Astrocyte of the spinal cord (primary cell): ENCODE data around the gene GALNT10.

Experiments used
- DNase-seq: peaks from one replicate; pipeline ENCODE4 v3.0.0; 2011; ENCODE audit warnings: low read depth, low spot score
- H3K4me3 ChIP-seq: 2 replicates; pipeline ENCODE4 v1.5.1; 2011; ENCODE audit warnings: low read depth, mild to moderate bottlenecking, low read length, moderate library complexity
- in situ Hi-C: cut with HindIII; loops from 2 replicates; pipeline ENCODE4 v1.10.0; 2017; ENCODE audit warnings: low sequenced_read_pairs
- TF ChIP-seq, protein P1 (sequence below): IDR thresholded peaks from 2 replicates; pipeline ENCODE4 v1.5.1; 2012; ENCODE audit warnings: low read depth, mild to moderate bottlenecking, low read length, inconsistent platforms

GALNT10 gene

DNA sequence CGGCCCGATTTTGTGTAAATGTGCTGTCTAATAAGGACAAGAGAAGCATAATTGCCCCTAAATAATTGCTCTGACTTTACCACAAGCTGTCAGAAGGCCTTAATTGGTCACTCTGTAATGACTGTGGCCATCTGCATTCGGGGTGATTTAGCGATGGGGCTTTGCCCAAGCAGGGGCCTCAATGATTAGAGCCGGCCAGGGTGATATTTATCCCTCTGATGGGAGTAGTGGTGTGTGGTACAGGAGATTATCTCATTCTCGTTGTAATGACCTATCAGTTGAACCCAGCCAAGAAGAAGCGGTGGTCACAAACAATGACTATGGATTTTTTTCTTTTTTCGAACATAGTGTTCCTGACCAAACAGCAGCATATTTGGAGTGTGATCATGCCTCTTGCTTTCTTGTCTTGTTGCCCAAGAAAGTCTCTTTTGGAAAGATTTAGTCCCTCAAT lies 183.2 kb downstream of the GALNT10 start:
- TF ChIP-seq, protein P1, sequence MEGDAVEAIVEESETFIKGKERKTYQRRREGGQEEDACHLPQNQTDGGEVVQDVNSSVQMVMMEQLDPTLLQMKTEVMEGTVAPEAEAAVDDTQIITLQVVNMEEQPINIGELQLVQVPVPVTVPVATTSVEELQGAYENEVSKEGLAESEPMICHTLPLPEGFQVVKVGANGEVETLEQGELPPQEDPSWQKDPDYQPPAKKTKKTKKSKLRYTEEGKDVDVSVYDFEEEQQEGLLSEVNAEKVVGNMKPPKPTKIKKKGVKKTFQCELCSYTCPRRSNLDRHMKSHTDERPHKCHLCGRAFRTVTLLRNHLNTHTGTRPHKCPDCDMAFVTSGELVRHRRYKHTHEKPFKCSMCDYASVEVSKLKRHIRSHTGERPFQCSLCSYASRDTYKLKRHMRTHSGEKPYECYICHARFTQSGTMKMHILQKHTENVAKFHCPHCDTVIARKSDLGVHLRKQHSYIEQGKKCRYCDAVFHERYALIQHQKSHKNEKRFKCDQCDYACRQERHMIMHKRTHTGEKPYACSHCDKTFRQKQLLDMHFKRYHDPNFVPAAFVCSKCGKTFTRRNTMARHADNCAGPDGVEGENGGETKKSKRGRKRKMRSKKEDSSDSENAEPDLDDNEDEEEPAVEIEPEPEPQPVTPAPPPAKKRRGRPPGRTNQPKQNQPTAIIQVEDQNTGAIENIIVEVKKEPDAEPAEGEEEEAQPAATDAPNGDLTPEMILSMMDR = no peak
- no peak overlapping the region for H3K4me3 ChIP-seq
- in situ Hi-C loops = no loop called here
- DNase-seq = no peak

DNA sequence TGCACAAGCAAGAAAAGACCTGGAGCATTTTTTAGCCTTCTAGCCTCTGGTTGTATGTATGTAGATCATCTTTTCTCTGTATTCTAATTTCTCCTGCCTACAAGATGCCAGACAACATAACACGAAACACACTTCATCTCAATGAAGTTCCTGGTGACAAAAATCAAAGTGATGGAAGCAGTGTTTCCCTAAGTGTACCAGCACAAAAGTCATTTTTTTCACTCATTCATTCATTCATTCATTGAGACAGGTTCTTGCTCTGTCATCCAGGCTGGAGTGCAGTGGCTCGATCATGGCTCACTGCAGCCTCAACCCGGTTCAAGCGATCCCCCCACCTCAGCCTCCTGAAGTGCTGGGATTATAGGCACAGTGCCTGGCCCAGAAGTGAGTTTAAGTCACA lies 183.7 kb downstream of the GALNT10 start:
- in situ Hi-C loops = no loop called here
- H3K4me3 ChIP-seq = no peak overlapping the region
- TF ChIP-seq, protein P1 = no peak
- DNase-seq = no peak

DNA sequence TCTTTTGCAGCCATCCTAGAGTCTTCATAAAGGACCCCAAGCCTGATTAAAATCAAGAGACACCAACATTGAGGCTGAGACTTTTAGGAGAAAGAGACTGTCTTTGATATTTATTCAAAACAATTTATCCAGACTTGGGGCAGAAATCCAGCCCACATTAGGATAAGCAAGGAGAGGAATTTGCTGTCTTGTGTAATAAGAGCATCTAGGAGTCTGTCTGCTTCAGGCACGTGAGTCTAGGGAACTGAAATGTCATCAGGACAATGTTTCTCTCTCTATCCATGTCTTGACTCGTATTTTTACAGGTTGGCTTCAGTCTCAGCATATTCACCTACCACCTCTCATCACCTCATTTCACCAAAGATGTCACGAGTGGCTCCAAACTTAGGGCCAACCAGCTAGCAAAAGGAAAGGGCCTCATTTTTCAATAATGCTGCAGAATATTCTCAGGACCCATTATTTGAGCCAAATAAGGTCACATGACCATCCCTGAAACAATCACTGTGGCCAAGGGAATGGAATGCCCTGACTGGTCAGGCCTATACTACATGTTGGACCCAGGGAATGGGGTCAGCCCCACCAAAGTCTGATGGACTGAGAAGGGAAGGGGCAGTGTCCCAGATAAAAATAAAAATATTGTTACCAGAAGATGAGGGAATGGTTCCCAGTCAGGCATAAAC lies 184.9 kb downstream of the GALNT10 start:
- H3K4me3 ChIP-seq = no peak overlapping the region
- TF ChIP-seq, protein P1 = no peak
- no peak for DNase-seq
- in situ Hi-C loops = no loop called here

DNA sequence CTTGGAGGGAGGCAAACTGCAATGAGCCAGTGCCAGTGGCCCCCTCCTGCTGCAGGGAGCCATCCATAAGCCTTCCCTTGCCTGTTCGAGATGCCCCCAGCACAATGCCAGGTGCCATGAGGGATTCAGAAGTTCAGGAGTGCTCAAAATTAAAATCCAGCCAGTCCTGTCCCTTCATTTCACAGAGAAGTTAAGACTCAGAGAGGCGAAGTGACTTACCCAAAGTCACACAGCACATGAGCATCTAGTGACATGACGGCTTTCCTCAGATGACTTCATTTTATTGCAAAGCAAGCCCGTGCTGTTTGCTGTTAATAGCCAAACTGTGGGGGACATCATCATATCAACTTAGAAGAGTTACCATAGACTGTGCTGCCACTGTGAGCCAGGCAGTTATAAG lies 185.9 kb downstream of the GALNT10 start:
- in situ Hi-C loops = no loop called here
- no peak for DNase-seq
- TF ChIP-seq, protein P1 = no peak
- H3K4me3 ChIP-seq = no peak overlapping the region

DNA sequence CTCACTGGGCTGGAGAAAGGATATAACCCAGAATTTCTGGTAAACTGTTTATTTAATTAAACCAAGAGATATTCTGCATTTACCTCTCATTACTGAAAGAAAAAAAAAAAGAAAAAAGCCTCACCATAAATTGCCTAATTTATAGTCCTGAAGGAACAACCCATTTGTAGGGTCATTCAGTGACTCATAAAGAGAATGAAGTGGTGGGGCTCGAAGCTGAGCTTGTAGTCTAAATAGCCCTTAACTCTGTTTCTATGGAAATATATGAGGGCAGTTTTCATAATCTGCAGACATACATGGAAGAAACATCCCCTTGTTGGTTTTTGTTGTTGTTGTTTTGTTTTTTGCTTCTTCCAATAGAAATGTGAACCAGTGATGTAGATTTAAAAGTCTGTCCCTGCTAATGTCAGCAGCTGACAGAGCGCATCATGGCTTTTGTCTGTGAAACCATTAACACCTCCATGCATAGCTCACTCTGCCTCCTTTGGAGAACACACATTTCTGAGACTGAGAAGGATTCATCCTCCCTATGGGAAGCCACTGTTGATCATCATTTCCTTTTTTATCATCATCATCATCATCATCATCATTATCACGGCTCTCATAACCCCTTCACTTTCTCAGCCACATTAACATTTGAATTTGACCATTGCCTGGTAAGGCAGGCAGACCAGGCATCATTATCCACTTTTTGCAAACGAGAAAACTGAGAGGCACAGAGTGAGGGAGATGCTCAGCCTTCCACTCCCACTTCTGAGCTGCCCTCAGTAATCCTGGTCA lies 187.4 kb downstream of the GALNT10 start:
- no peak for DNase-seq
- TF ChIP-seq, protein P1 = no peak
- in situ Hi-C loops = no loop called here

DNA sequence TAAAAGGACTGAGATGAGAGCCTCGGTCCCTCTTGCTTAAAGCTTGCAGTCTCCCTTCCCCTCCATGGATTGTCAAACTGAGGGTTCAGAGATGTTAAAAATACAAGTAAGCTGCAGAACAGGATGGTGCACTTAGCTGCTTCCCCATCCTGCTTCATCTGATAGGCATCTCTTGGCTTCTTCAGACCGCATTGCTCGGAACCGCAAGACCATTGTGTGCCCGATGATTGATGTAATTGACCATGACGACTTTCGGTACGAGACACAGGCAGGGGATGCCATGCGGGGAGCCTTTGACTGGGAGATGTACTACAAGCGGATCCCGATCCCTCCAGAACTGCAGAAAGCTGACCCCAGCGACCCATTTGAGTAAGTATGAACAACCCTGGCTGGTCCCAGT lies 189.7 kb downstream of the GALNT10 start:
- peak; percentile 79 for DNase-seq
- TF ChIP-seq, protein P1 = no peak
- in situ Hi-C loops = no loop called here
- H3K4me3 ChIP-seq = no peak overlapping the region

More for the DNA sequence above, 187.4 kb downstream of the GALNT10 start:
- no peak overlapping the region for H3K4me3 ChIP-seq
